HG03039 (cell line): ENCODE data around the gene CTH.
"Not testable (repeated sequence)": the region's sequence is repeated elsewhere in the genome, so short reads cannot be mapped to it uniquely, and the experiment has no call there.

ENCODE experiments used
- ATAC-seq: cut with Tn5 transposase; IDR thresholded peaks from one replicate; pipeline ENCODE4 v1.9.1; 2021; ENCODE audit warnings: mild to moderate bottlenecking, moderate library complexity; ENCODE audit not compliant: unreplicated experiment

The CTH gene

DNA sequence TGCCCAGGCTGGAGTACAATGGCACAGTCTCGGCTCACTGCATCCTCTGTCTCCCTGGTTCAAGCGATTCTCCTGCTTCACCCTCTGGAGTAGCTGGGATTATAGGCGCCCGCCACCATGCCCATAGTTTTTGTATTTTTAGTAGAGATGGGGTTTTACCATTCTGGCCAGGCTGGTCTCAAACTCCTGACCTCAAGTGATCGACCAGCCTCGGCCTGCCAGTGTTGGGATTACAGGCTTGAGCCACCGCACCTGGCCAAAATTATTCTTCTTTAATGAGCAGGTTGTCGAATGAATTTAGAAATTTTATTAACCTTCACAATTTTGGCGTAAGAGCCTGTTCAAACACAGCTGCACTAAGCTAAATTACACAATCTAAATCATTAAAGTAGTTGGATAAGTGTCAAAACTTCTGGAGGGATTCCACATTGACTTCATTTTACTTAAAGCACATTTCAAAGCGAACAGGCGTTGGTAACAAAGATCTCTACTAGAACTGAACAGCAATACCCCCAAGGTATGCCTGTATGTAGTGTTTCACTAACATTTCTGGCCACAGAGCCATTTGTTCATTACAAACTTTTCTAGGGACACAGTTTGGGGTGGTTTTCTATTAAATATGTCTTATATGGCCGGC is 5.2 kb upstream of the CTH start:
- ATAC-seq: no peak

DNA sequence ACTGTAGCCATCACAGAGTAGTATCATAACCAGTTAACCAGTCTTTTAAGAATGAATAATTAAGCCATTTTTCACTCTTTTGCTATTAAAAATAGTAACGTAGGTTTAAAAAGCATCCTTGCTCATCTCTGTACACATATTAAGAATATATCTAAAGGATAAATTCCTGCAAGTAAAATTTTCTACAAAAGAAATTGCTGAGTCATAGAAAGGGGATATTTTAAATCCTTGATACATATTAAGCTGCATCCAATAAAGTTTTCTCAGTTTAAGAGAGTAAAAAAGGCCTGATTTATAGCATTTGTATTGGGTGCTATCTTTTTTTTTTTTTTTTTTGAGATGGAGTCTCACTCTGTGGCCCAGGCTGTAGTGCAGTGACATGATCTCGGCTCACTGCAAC is 1.9 kb upstream of the CTH start:
- no peak for ATAC-seq

DNA sequence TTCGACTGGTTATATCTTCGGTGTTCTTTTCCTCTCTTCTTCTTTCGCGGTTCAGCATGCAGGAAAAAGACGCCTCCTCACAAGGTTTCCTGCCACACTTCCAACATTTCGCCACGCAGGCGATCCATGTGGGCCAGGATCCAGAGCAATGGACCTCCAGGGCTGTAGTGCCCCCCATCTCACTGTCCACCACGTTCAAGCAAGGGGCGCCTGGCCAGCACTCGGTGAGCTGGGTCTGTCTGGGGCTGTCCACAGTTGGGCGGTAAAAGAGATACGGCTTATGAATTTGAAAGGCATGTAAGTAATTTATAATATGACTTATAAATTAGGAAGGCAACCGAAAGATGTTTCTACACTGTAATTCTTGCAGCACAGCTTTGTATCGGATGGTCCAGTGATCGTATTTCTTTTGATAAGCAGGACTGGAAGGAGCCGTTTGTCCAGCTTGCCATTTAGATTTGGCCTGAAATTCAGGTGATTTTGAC is 334 bp downstream of the CTH start:
- no peak for ATAC-seq

DNA sequence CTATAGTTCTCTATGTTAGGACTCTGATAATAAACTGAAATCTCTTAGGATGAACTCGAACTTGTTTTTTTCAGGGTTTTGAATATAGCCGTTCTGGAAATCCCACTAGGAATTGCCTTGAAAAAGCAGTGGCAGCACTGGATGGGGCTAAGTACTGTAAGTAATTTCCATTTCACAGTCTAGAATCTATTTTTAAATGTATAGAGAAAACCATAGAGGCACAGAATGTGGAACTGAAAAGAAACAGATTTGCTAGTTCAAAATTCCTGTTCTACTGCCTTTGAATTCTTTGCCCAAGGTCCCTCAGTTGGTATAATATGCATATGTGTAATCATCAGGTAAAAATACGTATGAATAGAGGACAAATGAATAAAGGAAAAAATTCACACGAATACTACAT is 4.8 kb downstream of the CTH start:
- no peak for ATAC-seq

DNA sequence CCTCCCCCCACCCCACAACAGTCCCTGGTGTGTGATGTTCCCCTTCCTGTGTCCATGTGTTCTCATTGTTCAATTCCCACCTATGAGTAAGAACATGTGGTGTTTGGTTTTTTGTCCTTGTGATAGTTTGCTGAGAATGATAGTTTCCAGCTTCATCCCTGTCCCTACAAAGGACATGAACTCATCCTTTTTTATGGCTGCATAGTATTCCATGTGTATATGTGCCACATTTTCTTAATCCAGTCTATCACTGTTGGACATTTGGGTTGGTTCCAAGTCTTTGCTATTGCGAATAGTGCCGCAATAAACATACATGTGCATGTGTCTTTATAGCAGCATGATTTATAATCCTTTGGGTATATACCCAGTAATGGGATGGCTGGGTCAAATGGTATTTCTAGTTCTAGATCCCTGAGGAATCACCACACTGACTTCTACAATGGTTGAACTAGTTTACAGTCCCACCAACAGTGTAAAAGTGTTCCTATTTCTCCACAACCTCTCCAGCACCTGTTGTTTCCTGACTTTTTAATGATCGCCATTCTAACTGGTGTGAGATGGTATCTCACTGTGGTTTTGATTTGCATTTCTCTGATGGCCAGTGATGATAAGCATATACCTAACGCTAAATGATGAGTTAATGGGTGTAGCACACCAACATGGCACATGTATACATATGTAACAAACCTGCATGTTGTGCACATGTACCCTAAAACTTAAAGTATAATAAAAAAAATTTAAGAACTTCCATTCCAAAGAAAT is 8.1 kb downstream of the CTH start:
- ATAC-seq: not testable (repeated sequence)

DNA sequence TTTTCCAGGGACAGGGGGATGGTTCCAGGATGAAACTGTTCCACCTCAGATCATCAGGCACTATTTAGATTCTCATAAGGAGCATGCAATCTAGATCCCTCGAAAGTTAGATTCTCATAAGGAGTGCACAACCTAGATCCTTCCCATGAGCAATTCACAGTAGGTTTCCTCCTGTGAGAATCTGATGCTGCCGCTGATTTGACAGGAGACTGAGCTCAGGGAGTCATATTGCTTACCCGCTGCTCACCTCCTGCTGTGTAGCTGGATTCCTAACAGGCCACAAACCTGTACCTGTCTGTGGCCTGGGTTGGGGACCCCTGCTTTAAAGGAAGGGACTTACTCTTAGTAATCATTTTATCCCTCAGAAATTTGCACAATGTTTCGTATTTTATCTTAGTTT is 9.3 kb downstream of the CTH start:
- ATAC-seq: no peak

DNA sequence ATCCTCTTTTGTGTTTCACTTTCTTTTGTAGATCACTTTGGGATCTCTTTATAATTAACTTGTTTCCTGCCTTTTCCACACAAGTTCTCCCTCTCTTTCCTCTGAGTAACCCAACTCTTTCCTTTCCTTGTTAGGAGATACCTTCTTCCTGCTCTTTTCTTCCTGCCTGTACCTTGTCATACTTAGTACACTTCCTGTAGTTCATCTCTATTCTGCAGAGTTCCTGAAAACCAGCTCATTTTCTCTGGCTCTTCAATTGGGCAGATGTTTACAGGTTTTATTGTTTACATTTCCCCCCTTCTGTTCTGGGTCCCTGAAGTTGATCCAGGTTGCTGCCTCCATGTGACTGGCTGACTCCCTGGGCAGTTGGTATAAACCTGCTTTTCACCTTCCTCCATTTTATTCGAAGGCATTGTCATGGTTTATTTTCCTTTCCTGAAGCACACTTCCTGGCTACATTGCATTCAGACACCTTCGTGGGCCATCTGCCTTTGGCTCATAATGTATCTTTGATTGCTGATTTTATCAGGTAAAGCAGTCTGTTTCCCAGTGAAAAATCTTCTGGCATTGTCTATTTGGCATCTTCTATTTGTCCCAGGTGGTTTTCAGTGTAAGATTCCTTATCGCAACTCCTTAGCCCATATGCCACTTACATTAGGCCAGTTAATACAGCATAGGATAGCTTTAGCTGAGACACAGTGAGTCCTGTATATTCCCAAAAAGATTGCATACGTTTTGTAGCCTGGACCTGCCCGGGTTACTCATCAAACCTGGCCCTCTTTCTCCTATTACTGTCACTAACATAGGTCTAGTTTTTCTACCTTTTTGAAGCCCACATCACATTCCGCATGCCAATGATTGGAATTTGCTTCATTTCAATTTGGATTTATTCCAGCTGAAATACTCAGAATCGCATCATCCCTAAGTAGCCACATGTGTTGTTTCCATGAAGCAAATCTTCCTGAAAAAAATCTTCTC is 15.4 kb downstream of the CTH start:
- ATAC-seq: no peak

DNA sequence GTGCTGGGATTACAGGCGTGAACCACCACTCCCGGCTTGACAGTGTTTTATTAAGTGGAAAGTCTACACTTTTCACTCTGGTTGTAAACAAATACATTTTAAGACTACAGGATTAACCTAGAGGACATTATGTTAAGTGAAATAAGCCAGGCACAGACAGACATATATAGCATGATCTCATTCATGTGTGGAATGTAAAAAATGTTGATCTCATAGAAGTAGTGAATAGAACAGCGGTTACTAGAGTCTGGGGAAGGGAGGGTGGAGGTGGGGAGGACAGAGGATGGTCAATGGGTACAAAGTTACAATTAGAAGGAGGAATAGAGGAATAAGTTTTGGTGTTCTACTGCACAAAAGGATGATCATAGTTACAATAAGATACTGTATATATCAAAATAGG is 16.9 kb downstream of the CTH start:
- no peak for ATAC-seq

DNA sequence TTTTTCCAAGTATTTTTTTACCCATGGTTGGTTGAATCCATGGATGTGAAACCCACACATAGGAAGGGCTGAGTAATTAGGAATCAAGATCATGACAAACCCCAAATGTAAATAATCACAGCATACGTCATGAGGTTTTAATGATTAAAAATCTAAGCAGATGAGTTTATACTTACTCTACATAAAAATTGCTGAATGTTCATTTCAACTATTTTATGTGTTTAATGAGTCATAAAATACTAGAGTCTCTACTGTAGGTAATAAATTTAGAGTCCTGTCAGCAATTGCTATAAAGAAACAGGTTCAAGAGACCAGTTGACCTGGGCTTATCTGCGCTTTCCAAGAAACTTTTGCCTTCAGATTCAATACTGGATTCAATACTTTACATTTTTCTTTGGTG is 18.2 kb downstream of the CTH start:
- ATAC-seq: no peak

DNA sequence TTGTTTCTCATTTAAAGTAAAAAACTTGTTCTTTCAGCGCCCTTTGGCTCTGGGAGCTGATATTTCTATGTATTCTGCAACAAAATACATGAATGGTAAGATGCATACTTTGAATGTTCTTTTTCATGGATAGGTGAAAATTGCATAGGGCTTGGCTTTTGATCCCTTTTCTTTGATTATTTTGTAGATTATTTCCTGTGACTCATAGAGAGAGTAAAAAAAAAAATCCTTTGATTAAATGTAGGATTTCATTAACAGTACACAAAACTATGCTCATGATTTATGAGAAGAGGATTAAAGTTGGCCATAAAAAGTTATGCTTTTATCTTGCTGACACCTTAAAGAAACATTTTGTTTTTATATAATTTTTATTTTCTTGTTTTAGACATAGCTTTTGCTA is 18.7 kb downstream of the CTH start:
- ATAC-seq: no peak

DNA sequence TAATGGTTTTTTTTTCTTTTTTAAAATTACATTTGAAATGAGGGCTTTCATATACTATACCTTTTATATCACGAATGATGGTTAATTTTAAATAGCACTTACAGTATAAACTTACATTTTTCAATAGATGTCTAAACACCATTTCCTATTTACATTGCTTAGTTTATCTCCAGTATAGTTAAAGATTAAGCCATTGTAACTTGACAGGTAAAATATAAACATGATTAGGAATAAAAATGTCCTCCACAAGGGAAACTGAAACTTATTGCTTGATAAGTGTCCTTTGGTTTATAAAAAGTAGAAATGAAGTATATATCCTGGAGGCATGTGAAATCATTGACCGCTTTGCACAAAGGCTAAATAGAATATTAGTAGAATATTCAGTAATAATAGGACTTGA is 20.2 kb downstream of the CTH start:
- no peak for ATAC-seq

DNA sequence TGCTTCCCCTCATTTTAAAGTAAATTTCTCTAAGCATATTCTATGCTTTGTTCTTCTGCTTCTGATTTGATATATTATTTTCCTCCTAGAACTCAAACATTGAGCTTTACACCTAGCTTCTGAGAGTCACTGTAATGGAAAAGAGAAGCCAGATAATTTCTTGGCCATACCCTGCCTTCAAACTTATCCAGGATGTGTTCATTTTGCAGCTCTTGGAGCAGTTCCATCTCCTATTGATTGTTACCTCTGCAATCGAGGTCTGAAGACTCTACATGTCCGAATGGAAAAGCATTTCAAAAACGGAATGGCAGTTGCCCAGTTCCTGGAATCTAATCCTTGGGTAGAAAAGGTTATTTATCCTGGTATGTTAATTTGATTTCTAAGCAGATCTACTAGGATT is 20.8 kb downstream of the CTH start:
- ATAC-seq: no peak

DNA sequence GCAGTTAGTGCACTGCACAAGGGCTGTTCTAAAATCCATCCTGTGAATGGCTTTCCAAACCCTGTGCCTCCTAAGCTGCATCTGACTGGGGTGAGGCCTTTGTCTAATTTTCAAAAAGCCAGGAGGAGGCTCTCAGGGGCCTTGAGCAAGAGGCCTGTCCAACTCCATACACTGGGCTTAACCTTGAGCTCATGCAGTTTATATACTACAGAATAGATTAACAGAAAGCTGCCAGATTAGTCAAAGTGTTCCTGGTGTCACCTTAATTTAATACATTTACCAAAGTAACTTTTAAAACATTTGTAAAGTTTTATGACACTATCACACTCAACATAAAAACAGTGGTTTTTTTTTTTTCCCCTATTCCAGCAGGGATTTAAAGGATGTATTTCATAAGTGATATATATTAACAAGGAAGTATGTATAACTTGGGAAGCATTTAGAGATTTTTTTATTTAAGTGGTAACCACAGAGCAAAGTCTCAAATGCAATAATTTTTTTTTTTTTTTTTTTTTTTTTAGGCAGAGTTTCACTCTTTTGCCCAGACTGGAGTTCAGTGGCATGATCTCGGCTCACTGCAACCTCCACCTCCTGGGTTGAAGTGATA is 23.3 kb downstream of the CTH start:
- no peak for ATAC-seq

DNA sequence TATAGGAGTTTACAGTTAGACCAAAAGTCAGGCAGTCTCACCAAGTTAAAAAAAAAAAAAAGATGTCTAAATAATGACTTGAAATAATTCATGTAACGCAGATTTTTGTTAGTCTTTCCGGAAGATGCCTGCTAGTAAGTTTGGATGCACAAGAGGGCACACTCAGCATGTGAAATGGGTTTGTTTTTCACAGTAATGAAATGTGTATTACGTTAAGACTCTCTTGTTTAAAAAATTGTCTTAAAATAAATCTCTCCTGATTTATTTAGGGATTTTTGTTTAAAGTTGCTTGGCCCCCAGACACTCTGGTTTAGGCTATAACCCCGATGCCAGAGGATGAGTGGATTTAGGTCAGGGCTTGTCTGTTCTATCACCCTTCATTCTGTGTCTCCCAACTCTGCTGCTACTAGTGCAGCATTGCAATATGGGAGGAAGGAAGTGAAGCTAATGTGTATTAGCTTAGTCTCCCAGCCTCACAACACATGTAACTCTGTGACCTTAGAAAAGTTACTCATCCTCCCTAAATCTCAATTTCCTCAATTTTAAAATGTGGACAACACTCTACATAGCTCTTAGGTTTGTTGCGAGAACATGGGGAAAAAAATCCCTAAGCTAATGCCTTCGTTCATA is 25.7 kb downstream of the CTH start:
- ATAC-seq: no peak

DNA sequence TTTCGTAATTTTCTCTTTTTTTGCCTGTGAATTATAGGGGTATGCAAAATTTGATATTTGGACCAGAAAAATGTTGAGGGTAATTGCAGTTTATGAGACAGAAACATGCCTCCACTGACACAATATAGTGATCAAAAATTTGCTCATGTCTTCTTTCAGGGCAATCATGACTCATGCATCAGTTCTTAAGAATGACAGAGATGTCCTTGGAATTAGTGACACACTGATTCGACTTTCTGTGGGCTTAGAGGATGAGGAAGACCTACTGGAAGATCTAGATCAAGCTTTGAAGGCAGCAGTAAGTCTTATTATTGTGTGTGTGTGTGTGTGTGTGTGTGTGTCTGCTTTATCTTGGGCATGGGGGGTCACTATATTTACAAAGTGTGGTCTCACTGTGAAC is 27.5 kb downstream of the CTH start:
- no peak for ATAC-seq

DNA sequence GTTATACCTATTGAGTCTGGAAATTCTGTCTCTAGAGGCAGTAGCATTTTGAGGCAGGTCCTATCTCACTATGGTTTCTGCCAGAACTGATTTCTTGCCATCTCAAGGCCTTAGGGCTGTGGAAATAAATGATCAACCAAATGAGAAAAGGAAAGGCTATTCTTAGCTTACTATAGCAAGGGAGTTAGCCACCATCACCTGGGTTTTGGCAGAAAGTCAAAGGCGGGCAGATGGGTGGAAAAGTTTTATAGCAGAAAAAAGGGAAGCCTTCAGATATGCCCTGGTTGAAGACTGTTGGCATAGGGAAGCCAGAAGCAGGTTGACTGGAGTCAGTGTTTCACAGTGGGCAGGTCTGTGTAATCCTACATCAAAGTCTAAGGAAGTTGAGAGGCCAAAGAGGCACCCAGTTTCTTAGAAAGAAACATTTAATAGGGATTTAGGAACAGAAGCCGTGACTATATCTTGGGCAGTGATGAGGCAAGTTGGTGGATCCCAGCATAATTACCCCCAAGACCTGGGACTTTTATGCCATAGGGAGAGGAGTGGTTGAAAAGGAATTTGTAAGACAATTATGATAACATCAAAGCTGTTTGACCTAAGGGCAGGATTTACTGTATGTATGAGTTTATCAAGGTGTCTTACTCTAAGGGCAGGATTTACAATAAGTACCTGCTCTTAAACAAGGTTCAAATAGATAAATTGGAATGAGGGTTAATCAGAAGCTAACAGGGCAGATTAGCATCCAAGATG is 29.7 kb downstream of the CTH start:
- ATAC-seq: no peak

DNA sequence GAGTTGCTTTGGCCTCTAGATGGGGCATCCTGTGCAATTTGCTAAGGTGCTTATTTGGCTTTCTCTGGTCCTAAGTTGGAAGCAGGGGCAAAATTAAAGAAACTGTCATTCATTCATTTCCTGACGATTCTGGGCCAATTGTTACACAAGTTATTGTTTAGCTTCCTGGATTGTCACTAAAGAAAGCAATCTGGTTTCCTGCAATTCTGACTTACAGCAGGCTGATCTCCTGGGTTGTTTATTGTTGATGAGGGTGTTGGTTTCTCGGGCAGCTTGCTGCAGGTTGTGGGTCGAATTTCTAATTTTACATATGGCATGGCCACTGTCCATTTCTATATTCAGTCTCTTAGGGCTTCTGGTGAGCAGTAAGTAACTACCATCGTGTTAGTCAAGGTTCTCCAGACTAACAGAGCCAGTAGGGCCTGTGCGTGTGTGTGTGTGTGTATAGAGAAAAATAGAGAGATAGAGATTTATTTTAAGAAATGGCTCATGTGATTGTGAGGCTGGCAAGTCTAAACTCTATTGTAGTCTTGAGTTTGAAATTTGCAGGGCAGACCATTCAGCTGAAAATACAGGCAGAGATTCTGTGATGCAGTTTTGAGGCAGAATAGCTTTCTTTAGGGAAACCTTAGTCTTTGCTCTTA is 30.4 kb downstream of the CTH start:
- no peak for ATAC-seq

DNA sequence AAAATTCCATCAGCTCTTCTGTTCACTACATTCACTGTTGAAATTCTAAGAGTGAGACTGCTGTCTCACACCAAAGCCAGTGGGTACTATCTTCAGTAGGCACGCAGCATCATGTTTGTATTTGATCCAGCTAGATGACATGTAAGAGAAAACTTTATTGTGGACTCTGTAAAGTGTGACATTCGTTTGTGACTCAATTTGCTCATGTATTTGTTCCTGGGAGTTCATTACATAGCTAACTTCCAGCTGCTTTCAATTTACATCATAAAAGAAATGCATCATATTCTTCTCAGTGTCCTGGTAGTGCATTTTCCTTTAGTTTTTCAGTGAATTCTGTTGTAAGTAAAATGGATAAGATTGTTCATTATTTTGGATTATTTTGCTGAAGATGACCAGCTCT is 31.4 kb downstream of the CTH start:
- ATAC-seq: no peak

DNA sequence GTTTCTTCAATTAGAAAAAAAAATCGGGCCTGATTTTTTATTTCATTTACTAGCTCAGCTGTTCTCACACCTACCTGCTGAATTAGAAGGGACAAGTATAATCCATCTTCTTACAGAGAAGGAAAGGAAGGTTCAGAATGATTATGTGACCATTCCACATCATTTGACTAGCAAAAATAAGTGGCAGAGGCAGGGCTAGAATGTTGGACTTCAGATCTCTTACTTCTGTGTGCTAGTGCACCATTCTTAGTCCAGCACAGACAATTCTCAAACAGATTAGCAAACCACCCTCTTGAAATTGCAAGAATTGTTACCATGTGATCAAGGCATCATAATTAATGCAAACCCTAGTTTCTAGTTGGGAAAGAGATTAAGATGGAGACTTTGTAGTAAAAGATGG is 32.7 kb downstream of the CTH start:
- ATAC-seq: no peak
